Activated CD8-positive, alpha-beta memory T cell treated with anti-CD3 and anti-CD28 coated beads, Interleukin-2, amount 50 U/mL, for 24 hours (primary cell): ENCODE results near the gene PNKP.

ENCODE experiments used
- DNase-seq: peaks from one replicate; pipeline ENCODE4 v3.0.0-alpha.2; 2020; ENCODE audit errors: extremely low read depth

The PNKP gene

DNA sequence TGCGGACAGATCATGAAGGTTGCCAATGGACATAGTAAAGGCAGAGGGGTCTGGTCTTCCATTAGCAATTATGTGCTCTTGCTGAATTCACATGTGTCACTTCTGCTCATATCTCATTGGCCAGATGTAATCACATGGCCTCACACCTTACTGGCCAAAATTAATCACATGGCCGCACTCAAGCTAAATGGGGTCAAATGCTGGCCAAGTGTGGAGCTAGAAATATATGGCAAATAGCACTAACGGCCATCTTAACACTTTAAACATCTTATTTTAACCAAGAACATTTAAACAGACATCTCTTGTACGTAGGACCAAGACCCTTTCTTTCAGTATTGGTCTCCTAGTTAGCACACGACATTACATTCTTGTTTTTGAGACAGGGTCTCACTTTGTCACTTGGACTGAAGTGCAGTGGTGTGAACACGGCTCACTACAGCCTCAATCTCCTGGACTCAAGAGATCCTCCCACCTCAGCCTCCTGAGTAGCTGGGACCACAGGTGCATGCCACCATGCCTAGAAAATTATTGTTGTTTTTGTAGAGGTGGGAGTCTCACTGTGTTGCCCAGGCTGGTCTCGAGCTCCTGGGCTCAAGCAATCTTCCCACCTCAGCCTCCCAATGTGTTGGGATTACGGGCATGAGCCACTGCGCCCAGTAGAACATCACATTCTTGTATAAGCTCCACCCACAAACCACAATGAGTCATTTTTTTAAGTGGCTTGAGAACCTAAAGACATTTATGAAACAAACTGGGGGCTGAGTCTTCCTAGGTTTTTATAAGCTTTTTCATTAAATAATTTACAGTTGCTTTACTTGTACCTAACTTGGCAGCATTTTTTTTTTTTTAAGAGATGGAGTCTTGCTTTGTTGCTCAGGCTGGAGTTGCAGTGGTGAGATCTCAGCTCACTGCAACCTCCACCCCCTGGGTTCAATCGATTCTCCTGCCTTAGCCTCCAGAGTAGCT lies 19.4 kb downstream of the PNKP start:
- no peak for DNase-seq

DNA sequence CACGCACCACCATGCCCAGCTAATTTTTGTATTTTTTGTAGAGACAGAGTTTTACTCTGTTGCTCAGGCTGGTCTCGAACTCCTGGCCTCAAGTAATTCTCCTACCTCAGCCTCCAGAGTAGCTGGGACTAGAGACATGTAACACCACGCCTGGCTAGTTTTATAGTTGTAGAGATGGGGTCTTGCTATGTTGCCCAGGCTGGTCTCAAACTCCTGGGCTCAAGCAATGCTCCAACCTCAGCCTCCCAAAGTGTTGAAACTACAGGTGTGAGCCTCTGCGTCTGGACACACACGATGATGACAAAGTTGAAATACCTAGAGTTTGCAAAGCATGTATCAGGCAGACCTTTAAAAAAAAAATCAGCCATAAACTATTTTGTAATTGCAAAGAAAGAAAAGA lies 21.0 kb downstream of the PNKP start:
- DNase-seq = no peak

DNA sequence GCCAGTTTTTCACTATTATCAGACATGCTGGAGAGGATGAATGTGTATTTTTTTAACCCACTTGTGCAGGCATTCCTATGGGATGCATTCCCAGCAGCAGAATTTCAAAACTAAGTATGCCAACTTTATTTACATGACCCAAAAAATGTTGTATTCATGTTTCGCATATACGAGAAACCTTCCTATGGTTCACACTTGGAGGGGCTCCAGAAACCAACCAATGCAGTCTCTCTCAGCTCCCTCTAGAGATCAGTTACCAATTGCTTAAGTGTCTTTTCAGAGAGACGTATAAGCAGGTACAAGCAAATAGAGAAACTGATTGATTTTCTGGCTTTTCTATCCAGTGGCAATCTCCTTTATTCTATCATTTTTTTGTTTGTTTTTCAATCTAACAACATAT lies 22.0 kb downstream of the PNKP start:
- no peak for DNase-seq

DNA sequence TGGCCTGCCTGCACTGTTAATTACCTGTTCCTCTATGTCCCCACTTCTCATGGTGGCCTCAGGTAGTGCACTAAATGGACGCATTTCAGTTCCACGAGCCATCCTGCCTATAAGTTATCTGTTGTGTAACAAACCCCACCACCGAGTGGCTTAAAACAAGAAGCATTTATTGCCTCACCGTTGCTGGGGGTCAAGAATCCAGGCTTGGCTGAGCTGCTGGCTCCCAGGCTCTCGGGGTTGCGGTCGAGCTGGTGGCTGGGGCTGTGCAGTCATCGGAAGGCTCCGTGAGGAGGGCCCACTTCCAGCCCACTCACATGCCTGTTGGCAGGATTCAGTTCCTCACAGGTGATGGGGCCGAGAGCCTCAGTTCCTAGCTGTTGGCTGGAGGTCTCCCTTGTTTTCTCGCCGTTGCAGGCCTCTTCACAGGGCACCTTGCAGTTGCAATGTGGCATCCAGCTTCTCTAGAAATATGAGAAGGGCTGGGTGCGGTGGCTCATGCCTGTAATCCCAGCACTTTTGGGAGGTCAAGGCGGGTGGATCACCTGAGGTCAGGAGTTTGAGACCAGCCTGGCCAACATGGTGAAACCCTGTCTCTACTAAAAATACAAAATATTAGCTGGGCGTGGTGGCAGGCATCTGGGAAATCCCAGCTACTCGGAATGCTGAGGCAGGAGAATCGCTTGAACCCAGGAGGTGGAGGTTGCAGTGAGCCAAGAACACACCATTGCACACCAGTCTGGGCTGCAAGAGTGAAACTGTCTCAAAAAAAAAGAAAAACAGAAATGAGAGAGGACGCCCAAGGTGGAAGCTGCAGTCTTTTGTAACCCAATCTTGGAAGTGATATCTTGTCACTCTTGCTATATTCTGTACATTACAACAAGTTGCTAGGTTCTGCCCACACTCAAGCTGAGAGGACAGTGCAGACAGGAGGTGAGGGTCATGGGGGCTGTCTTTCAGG lies 23.0 kb downstream of the PNKP start:
- no peak for DNase-seq

DNA sequence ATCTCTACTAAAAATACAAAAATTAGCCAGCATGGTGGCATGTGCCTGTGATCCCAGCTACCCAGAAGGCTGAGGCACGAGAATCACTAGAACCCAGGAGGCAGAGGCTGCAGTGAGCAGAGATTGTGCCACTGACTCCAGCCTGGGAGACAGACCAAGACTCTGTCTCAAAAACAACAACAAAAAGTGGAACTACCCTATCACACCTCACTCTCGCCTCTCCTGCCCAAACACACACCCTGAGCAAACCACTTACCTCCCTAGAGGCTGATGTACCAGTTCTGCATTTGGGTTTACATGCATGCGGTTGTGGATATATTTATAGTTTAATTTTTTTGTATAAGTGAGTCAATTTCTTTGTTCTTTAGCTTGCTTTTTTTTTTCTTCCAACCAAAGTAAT lies 24.1 kb downstream of the PNKP start:
- DNase-seq = no peak

DNA sequence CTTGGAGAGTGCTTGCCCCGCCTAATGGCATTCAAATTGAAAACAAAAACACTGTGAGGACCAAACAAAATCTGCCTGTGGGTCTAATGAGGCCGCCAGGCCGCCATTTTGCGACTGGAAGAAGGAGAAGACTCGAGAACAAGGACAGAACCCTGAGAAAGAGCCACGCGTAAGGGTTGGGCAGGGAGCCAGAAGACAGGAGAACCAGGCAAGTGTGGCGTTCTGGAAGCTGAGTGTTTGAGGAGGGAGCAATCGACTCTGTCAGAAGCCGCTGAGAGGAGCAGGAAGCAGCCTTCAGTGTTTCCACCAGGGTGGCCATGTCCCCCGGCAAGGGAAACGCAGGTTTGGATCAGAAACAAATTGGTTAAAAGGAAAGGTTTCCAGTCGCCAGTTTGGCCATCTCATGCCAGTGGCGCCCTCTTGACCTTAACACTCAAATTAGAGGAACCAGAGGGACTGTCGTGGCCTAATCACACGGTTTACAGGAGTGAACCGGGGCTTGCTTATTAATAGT lies 26.6 kb downstream of the PNKP start:
- no peak for DNase-seq

DNA sequence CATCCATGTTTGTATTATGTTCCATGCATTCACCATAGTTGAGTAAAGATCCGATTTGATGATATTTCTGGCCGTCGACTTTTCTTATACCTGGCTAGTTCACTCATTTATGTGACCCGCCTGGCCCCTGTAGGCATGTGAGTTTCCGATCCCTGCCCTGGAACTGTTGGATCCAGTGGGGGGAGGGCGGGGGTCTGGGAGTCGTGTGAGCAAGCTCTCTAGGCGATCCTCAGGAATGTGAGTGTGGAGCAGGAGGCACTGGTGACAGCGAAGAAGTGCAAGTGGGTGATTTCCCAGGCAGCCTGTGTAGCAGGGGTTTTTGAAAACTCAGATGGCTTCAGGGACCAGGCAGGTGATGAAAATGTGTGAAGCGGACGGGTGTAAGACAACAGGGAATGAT lies 27.1 kb downstream of the PNKP start:
- DNase-seq = no peak

DNA sequence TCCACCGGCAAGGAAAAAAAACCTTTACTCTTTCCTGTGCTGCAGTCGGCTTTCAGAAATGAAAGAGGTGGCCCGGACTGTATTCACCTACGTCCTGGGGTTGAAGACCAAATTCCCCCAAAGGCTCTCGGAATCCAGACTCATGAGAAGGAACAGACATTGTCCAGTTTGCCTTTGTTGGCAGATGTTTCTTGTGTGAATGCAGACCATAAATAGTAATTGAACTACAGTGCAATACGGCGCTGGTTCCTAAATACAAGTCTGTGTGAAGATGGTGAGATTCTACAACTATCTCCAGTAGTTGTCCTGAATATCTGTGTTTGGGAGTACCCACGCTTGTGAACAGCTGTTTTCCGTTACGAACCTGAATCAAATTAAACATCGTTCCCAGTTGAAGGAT lies 27.7 kb downstream of the PNKP start:
- no peak for DNase-seq

DNA sequence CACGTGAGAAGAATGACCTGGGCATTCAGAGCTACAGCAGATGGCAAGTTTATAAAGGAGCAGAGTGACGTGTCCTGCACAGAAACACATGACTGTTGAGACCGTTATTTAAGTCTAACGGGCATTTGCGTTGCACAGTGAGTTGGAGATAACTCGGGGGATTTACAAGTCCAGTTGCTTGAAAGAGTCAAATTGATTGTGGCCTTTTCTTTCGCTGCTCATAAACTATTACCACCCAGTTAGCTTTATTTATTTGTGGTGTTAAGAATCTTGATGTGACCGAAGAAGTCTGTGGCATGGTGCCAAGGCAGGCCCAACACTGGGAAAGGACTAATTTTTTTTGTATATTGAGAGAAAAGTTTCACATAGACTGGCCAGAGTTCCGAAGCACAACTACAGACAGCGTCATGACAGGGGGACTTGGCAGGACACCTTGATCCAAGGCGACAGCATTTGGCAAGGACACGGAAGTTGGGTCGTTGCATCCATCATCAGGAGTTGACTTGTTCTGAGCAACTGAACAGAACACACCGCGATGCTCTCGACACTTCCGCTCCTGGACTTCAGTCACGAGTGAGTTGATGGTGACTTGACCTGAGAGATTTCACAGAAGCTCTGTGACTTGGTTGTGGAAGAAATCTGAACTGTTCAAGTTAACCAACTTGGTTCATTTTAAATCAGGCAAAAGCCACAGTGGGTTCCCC lies 28.3 kb downstream of the PNKP start:
- DNase-seq = no peak

DNA sequence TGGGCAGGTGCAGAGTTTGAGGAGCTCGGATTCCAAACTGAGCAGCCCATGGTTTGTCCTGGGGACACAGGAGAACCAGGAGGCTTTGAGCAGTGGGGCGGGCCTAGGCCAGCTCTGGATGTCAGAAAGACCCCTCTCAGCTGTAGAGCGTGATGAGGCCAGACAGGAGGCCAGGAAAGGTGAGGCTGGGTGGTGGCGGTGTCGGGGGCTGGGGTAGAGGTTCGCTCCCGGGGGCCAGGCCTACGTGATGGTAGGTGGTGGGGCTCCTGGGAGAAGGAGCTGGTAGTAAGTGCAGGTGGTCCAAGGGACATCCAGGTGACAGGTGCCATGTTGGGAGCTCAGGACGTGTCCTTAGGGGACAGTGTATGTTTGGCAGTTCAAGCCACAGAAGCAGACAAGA lies 30.0 kb downstream of the PNKP start:
- DNase-seq = no peak

DNA sequence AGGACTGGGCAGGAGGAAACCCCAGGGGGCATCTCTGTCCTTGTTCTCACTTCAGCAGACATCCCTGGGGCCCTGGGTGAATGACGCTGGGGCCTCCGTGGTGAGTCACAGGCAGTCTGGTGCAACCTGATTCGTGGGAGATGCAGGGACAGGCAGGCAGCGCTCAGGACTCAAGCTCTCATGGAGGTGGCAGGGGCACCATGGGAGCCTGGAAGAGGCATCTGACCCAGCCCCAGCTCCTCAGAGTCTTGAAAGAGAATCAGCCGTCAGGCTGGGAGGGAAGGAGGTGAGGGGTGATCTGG lies 30.4 kb downstream of the PNKP start:
- no peak for DNase-seq

DNA sequence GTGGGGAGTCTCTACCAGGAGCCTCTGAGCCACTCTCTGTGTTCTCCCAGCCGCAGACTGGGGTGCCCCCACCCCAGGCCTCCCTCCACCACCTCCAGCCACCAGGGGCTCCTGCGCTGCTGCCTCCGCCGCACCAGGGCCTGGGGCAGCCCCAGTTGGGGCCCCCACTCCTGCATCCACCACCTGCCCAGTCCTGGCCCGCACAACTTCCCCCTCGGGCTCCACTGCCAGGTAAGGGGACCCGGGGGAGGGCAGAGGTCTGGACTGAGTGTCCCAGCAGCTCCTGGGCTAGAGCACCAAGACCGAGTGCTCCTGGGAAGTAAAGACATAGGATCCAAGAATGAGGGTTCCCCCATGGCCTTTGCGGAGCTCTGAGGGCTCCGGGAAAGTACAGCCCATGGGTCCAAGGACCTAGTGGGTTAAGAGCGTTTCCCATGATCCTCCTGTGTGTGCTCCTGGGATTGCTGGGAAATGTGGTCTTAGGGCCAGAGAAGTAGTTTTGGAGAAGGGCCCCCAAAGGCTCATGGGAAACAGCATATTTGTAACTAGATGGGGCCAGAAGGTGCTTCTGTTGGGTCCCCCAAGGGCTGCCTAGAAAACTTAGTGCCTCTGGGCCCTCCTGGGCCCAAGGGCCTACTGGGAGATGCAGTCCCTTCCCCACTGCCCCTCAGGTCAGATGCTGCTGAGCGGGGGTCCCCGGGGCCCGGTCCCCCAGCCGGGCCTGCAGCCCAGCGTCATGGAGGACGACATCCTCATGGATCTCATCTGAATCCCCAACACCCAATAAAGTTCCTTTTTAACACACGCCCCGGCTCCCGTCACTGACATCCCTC lies 31.0 kb downstream of the PNKP start:
- no peak for DNase-seq

DNA sequence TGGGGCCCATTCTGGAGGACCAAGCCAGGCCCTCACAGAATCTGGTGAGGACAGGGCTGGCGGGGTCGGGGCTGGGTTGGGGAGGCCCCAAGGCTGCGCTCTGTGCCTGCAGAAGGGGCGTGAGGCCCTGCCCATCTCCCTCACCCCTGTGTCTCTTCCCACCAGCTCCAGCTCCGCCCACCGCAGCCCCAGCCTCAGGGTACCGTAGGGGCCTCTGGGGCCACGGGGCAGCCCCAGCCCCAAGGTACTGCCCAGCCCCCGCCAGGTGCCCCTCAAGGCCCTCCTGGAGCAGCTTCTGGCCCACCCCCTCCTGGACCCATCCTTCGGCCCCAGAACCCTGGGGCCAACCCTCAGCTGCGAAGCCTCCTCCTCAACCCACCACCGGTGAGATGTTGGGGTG lies 31.8 kb downstream of the PNKP start:
- no peak for DNase-seq

DNA sequence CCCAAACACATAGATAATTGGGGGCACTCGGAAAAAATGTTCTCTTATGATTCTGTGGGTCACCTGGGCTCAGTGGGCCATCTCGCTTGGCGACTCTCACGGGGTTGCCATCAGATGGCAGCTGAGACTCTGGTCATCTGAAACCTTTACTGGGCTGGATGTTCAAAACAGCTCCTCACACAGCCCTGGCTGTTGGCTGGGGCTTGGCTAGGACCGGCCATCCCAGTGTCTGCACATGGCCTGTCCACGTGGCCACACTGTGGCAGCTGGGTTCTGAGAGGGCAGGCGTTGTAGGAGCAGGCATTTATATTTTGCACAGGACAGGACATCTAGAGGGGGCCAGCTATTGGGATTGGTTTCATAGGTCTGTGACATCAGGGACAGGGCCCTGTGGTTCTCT lies 33.8 kb downstream of the PNKP start:
- DNase-seq = no peak

DNA sequence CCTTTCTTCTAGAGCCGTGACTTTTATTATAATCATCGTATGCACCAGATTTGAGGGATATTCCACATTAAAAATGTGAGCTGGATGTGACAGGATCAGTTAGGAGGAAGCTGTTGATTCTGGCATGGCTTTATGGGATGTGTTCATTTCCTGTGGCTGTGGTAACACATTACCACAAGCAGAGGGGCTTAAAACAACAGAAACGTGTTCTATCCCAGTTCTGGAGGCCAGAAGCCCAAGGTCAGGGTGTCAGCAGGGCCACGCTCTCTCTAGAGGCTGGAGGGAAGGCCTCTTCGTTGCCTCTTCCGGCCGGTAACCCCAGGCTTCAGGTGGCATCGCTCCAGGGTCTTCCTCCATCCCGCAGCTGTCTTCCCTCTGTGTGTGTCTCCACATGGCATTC lies 34.8 kb downstream of the PNKP start:
- DNase-seq = no peak

DNA sequence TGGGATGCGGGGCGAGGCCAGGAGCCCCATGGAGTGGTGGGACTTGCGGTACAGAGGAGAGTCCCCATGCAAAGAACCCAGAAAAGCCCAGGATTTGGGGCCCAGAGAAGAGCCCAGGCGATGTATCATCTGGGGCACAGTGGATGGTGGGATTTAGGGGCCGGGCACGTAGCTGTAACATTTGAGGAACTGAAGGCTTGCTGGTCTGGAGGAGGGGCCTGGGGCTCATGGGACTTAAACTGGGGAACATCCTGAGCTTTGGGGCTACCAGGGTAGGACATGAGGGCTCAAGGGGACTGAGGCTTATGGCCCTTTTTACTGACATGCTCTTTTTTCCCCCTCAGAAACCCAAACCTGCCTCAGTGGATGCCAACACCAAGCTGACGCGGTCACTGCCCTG lies 35.8 kb downstream of the PNKP start:
- no peak for DNase-seq

DNA sequence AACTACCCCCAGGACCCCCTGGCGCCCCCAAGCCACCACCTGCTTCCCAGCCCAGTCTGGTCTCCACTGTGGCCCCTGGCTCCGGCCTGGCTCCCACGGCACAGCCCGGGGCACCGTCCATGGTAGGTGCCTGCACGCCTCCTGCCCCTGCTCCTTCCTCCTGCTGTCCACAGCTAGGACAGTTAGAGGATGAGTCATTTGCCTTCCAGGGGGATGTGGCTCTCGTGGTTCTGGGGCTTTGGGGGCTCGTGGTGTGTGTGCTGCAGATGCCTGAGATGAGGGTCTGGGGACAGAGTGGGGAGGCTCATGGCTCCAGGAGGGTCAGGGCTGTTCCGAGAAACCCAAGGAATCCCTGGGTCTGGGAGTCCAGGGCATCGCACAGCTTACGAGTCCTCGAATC lies 36.6 kb downstream of the PNKP start:
- no peak for DNase-seq

DNA sequence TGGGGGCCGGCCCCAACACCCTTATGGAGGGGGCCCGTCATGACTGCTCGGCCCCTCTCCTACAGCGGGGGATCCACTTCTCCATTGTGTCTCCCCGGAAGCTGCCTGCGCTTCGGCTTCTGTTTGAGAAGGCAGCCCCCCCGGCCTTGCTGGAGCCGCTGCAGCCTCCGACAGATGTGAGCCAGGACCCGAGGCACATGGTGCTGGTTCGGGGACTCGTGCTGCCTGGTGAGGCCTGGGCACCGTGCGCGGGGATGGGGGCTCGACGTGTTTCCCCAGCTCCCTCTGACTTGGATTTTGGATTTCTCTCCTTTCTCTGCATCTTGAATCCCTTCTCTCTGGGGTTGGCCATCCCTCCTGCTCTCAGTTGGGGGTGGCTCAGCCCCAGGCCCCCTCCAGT lies 37.7 kb downstream of the PNKP start:
- DNase-seq = no peak

DNA sequence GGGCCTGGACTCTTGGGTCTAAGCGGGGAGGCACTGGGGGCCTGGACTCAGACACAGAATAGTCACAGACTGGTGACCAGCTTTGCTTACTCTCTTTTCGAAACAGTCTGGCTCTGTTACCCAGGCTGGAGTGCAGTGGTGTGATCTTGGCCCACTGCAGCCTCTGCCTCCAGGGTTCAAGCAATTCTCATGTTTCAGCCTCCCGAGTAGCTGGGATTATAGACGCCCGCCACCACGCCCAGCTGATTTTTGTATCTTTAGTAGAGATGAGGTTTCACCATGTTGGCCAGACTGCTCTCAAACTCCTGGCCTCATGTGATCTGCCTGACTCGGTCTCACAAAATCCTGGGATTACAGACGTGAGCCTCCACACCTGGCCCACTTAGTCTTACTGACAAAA lies 38.2 kb downstream of the PNKP start:
- DNase-seq = no peak

DNA sequence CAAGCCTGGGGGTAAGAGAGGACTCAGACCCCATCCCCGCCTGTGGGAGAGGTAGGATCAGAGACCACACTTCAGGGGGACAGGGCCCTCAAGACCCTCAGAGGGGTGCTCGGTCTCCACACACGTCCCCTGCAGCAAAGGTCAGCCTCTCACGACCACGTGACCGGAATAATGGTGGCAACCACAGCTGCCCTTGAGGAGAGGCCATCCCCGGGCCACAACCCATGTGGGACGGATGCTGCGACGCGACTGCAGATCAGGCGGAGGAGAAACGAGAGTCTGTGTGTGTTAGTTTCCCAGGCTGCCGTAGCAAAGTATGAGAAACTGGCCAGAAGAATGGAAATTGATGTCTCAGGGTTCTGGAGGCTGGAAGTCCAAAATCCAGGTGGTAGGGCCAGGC lies 40.3 kb downstream of the PNKP start:
- no peak for DNase-seq

DNA sequence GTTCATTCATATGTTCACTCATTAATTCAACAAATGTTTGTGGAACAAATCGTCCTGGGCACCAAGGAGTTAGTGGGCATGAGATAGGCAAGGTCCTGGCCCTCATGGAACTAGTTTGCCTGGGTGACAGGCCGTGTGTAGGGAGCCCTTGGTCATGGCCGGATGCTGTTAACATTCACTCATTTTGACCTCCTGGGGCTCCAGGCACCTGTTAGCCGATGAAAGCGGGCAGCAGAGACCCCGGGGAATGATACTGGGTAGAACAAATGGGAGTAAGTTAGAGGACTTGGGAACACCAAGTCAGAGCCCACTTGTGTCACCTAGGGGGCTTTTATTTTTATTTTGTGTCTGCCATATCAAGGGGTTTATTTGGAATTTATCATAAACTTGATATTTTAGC lies 42.7 kb downstream of the PNKP start:
- DNase-seq = no peak
